ENCODE data around the gene KCNIP4. TPM values are rescaled to one million over a fixed set of nuclear protein-coding genes. Genes with fewer than 3 reads are reported as not detected.
"Not testable (repeated sequence)": the region's sequence is repeated elsewhere in the genome, so short reads cannot be mapped to it uniquely, and the experiment has no call there.

KCNIP4 gene
- total RNA-seq (2014; rRNA removed; shearing (Covaris generic); ENCODE audit: low replicate concordance), result not detected in 2 replicates

DNA sequence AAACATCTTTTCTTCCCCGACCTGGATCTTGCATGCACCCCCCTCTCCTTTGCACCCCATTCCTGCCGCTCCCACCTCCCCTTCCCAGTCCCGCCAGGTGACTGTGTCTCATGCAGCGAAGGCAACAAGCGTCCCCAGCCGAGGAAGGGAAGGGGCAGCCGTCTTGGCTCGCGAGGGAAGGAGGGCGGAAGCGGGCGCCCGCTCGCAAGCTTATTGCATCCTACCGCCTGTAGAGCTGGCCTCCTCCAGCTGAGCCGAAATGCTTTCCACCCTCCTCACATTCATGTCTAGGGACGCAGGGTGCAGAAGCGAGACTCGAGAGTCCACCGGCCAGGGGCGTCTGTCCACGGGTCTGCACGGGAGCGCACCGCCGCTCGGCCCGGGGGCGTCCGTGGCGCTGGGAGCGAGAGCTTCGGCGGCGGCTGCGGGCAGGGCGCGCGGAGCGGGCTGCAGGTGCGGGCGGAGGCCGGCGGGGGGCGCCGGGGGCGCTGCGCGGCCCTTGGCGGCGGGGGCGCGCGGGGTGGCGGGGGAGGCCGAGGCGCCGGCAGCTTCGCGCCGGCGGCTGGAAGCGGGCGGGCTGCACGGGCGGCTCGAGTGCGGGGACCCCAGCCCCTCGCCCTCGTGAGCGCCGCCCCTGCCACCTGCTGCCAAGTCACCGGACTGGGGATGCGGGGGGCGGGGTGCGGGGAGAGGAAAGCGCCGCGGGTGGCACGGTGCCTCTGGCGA lies at the start of gene KCNIP4:
Gene KCNIP4 (minus strand): TSS at position 426 of the 726 bp plus-strand sequence.
- in situ Hi-C loops (cut with HindIII; ENCODE audit: low pct_unique_long_range_greater_than_20kb, low sequenced_read_pairs), result no loop called here

DNA sequence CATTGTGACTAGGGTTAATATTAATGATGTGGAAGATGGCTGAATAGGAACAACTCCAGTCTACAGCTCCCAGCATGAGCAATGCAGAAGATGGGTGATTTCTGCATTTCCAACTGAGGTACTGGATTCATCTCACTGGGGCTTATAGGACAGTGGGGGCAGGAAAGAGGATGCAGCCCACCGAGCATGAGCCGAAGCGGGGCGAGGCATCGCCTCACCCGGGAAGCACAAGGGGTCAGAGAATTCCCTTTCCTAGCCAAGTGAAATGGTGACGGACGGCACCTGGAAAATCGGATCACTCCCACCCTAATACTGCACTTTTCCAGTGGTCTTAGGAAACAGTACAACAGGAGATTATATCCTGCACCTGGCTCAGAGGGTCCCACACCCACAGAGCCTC lies 48.0 kb upstream of the KCNIP4 start:
- in situ Hi-C loops (cut with HindIII; ENCODE audit: low pct_unique_long_range_greater_than_20kb, low sequenced_read_pairs); DNase-seq (ENCODE audit: low read depth): not testable (repeated sequence)

More for the DNA sequence above, at the start of gene KCNIP4:
- DNase-seq (ENCODE audit: low read depth), result no peak

DNA sequence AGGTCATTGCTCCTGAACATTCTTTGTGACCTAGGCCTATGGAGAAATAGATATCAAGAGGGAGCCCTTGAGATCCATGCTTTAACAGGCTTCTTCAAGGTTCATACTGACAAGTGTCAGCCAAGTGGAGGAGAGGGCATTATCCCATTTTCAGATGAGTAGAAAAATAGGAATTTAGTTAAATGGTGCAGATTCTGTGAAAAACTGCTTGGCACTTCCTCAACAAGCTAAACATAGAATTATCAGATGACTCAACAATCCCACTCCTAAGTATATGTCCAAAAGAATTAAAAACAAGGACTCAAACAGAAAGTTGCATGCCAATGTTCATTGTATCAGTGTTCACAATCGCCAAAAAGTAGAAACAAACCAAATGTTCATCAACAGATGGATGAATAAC lies 43.8 kb upstream of the KCNIP4 start:
- no peak for DNase-seq (ENCODE audit: low read depth)
- in situ Hi-C loops (cut with HindIII; ENCODE audit: low pct_unique_long_range_greater_than_20kb, low sequenced_read_pairs), result no loop called here

- no peak for DNase-seq (ENCODE audit: low read depth)
- in situ Hi-C loops (cut with HindIII; ENCODE audit: low pct_unique_long_range_greater_than_20kb, low sequenced_read_pairs), result no loop called here
Observed at GRCh38 chr4:21991562-21991961, 43.0 kb upstream of the KCNIP4 start.

- DNase-seq (ENCODE audit: low read depth), result no peak
- in situ Hi-C loops (cut with HindIII; ENCODE audit: low pct_unique_long_range_greater_than_20kb, low sequenced_read_pairs), result no loop called here
Observed at GRCh38 chr4:21991050-21991449, 42.5 kb upstream of the KCNIP4 start.

- DNase-seq (ENCODE audit: low read depth), result no peak
- in situ Hi-C loops (cut with HindIII; ENCODE audit: low pct_unique_long_range_greater_than_20kb, low sequenced_read_pairs), result no loop called here
Observed at GRCh38 chr4:21989351-21989750, 40.8 kb upstream of the KCNIP4 start.

DNA sequence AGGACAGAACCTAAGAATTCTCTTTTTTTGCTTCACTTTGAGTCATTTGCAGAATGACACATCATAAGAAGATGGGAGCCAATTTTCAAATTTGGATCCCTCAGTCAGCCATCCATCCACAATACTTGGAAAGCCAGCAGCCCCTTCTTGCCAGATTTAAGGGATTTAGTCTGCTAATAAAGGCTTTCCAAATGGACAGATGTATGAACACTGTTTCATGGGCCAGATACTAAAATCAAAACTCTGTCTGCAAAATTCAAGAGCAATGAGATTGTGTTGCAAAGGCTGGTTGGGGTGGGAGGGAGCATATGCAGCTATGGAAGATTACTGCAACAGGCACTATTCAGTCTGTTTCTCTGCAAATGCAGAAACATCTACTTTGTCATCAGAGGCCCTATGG lies 37.7 kb upstream of the KCNIP4 start:
- no peak for DNase-seq (ENCODE audit: low read depth)
- in situ Hi-C loops (cut with HindIII; ENCODE audit: low pct_unique_long_range_greater_than_20kb, low sequenced_read_pairs), result no loop called here

DNA sequence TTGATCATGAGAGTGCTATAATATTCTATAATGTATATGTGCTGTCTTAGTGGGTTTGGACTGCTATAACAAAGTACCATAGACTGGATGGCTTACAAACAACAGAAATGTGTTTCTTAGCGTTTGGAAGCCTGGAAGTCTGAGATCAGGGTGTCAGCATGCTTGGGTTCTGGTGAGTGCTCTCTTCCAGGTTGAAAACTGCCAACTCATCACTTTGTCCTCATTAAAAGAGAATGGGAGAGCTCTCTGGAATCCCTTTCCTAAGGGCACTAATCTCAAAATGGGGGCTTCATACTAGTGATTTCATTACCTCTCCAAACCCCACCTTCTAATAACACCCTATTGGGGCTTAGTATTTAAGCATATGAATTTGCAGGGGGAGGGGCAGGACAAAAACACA lies 33.5 kb upstream of the KCNIP4 start:
- in situ Hi-C loops (cut with HindIII; ENCODE audit: low pct_unique_long_range_greater_than_20kb, low sequenced_read_pairs), result no loop called here
- no peak for DNase-seq (ENCODE audit: low read depth)

DNA sequence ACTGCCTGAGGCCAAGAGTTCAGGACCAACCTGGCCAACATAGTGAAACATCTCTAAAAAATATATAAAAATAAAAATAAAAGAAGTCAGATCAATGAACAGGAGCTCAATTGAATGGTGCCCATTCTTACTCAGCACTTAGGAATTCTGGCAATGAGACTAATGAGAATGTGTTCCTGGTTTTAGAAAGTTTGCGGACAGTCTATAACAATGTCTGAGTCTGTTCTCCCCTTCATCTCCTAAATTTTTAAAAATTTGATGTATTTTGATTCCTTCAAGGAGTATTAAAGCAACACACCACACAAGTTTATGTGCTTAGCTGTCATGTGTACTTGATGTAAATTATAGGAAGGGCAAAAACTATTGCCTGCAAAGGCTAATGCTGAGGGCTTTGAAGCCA lies 30.6 kb upstream of the KCNIP4 start:
- DNase-seq (ENCODE audit: low read depth), result no peak
- in situ Hi-C loops (cut with HindIII; ENCODE audit: low pct_unique_long_range_greater_than_20kb, low sequenced_read_pairs), result no loop called here

DNA sequence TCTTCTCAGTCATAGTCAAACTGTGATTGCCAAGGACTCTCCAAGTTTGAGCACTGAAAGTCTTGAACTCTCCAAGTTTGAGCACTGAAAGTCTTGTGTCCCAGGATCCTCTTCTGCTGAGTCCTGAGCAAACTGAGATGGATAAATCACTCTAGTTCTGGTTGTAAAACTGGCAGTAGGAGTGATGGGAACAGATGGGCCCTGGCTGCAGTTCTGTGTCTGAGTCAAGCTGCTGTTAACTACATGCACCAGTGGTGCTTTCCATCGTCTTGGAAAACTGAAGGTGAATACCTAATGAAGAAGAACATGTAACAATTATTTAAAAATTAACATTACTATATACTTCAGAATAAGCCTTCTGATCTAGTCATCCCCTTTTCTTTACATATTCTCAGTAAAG lies 27.6 kb upstream of the KCNIP4 start:
- DNase-seq (ENCODE audit: low read depth), result no peak
- in situ Hi-C loops (cut with HindIII; ENCODE audit: low pct_unique_long_range_greater_than_20kb, low sequenced_read_pairs), result no loop called here

DNA sequence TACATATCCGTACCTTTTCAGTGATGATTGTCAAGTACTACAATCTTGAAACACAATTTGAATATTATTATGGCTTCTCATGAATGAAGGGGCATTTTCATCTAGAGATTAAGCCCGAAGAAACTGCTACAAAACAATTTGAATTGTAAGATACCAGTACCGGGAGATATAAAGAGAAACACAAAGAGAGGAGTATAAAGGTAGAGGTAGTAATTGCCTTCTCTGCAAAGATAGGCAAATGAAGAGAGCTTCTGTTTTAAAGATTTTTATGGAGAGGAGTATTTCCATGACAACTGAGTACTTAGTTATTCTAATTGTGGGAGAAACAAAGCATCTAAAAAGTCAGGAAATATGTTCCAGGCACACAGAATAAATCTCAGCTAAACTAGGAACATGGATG lies 25.3 kb upstream of the KCNIP4 start:
- in situ Hi-C loops (cut with HindIII; ENCODE audit: low pct_unique_long_range_greater_than_20kb, low sequenced_read_pairs), result no loop called here
- no peak for DNase-seq (ENCODE audit: low read depth)

DNA sequence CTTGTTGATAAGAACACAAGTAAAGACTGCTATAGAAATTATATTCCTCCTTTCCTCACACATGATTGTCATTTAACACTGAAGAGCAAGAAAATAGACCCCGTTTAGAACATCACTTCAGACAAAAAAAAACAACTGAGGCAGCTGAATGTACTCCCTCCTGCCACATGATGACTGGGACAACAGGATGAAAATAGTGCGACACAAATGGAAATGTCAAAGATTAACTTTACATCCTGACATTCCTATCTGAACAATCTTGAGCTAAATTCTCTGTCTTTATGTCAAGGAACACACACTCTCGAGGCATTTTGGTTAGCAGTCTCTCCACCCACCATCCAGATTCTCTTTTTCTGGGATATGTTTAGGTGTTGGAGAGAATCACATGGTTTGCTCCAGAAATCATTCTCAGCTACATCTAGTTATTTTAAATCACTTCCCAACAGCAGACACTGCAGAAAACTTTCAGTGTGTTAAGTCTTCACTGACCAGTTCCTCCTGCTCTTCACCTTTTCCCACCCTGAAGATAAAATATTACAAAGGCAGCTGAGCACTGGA lies 16.3 kb upstream of the KCNIP4 start:
- in situ Hi-C loops (cut with HindIII; ENCODE audit: low pct_unique_long_range_greater_than_20kb, low sequenced_read_pairs), result no loop called here
- DNase-seq (ENCODE audit: low read depth), result no peak

DNA sequence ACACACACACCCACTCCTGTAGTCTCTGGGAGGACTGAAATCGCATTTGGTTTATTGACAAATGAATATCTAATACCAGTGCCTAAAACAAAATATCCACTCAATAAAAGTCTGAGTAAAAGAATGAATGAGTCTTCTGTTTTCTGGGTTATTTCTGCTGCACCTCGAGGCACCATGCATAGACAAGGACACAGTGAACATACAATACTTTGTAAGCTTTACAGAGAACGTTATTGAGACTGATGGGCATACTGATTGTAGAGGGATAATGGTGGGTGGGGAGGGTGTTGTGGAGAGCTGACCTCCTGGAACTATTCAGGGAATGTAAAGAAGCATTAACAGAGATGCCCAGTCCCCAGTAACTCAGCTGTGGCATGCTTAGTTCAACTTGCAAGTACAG lies 14.1 kb upstream of the KCNIP4 start:
- no peak for DNase-seq (ENCODE audit: low read depth)
- in situ Hi-C loops (cut with HindIII; ENCODE audit: low pct_unique_long_range_greater_than_20kb, low sequenced_read_pairs), result no loop called here

- DNase-seq (ENCODE audit: low read depth), result no peak
- in situ Hi-C loops (cut with HindIII; ENCODE audit: low pct_unique_long_range_greater_than_20kb, low sequenced_read_pairs), result no loop called here
Observed at GRCh38 chr4:21960793-21961192, 12.2 kb upstream of the KCNIP4 start.

GRCh38 chr4:21954916-21955315 lies 6.3 kb upstream of the KCNIP4 start:
- DNase-seq (ENCODE audit: low read depth), result no peak
- in situ Hi-C loops (cut with HindIII; ENCODE audit: low pct_unique_long_range_greater_than_20kb, low sequenced_read_pairs), result no loop called here

DNA sequence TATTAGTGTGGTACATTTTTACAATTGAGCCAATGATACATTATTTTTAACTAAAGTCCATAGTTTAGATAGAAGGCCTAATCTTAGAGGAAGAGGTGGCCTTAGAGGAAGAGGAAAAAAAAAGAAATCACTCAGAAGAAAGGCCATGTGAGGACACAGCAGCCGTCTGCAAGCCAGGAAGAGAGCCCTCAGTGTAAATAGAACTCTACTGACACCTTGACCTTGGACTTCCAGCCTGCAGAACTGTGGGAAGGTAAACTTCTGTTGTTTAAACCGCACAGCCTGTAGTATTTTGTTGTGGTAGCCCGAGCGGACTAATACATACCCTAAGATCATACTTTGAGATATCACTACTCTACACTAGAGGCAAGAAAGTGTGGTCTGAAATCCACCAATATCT lies 5.1 kb upstream of the KCNIP4 start:
- no peak for DNase-seq (ENCODE audit: low read depth)
- in situ Hi-C loops (cut with HindIII; ENCODE audit: low pct_unique_long_range_greater_than_20kb, low sequenced_read_pairs), result no loop called here

- no peak for DNase-seq (ENCODE audit: low read depth)
- in situ Hi-C loops (cut with HindIII; ENCODE audit: low pct_unique_long_range_greater_than_20kb, low sequenced_read_pairs), result no loop called here
Observed at GRCh38 chr4:21952549-21952948, 4.0 kb upstream of the KCNIP4 start.

- in situ Hi-C loops (cut with HindIII; ENCODE audit: low pct_unique_long_range_greater_than_20kb, low sequenced_read_pairs), result no loop called here
- DNase-seq (ENCODE audit: low read depth), result no peak
Observed at GRCh38 chr4:21949073-21949457, 493 bp upstream of the KCNIP4 start.

GRCh38 chr4:21947791-21948346 lies 703 bp downstream of the KCNIP4 start:
- no peak for DNase-seq (ENCODE audit: low read depth)
- in situ Hi-C loops (cut with HindIII; ENCODE audit: low pct_unique_long_range_greater_than_20kb, low sequenced_read_pairs), result no loop called here

- DNase-seq (ENCODE audit: low read depth), result no peak
- in situ Hi-C loops (cut with HindIII; ENCODE audit: low pct_unique_long_range_greater_than_20kb, low sequenced_read_pairs), result no loop called here
Observed at GRCh38 chr4:21946858-21947257, 1.7 kb downstream of the KCNIP4 start.
